HG03064 (cell line): ENCODE results near the gene TAB2.
"Not testable (repeated sequence)": the region's sequence is repeated elsewhere in the genome, so short reads cannot be mapped to it uniquely, and the experiment has no call there.

ENCODE experiments used
- ATAC-seq: cut with Tn5 transposase; IDR thresholded peaks from one replicate; pipeline ENCODE4 v1.9.1; 2021; ENCODE audit warnings: low read depth; ENCODE audit not compliant: unreplicated experiment

The TAB2 gene

GRCh38 chr6:149436647-149437046, 119.1 kb downstream of the TAB2 start:
- ATAC-seq, result no peak

- no peak for ATAC-seq
Observed at GRCh38 chr6:149437212-149437611, 119.7 kb downstream of the TAB2 start.

GRCh38 chr6:149438855-149439254, 121.3 kb downstream of the TAB2 start:
- no peak for ATAC-seq

GRCh38 chr6:149439626-149440025, 122.1 kb downstream of the TAB2 start:
- ATAC-seq, result no peak

- no peak for ATAC-seq
Observed at GRCh38 chr6:149440735-149441671, 123.5 kb downstream of the TAB2 start.

- no peak for ATAC-seq
Observed at GRCh38 chr6:149441740-149442139, 124.2 kb downstream of the TAB2 start.

GRCh38 chr6:149443411-149444181, 126.1 kb downstream of the TAB2 start:
- ATAC-seq, result no peak

- ATAC-seq, result not testable (repeated sequence)
Observed at GRCh38 chr6:149444360-149445094, 127.0 kb downstream of the TAB2 start.

- no peak for ATAC-seq
Observed at GRCh38 chr6:149445095-149445466, 127.6 kb downstream of the TAB2 start.

GRCh38 chr6:149445573-149445972, 128.1 kb downstream of the TAB2 start:
- ATAC-seq, result no peak

- no peak for ATAC-seq
Observed at GRCh38 chr6:149446791-149447376, 129.4 kb downstream of the TAB2 start.

- no peak for ATAC-seq
Observed at GRCh38 chr6:149448821-149449453, 131.4 kb downstream of the TAB2 start.

GRCh38 chr6:149449831-149450678, 132.5 kb downstream of the TAB2 start:
- no peak for ATAC-seq

- ATAC-seq, result no peak
Observed at GRCh38 chr6:149450679-149451375, 133.3 kb downstream of the TAB2 start.

- ATAC-seq, result no peak
Observed at GRCh38 chr6:149451376-149452036, 134.0 kb downstream of the TAB2 start.

GRCh38 chr6:149452037-149452939, 134.8 kb downstream of the TAB2 start:
- ATAC-seq, result no peak
